Ovary (tissue), 3 donors: ENCODE data around the gene NOTO.

Source experiments
- CTCF ChIP-seq, 3 donors: fragments of 450-650 bp in 2 of 3; fragments of 200-600 bp in 1 of 3; IDR thresholded peaks; one replicate each; pipeline versions ENCODE4 v1.5.1 to v1.8.0; 2016 to 2022; ENCODE audit warnings: antibody characterized with exemption in 3 of 3, mild to moderate bottlenecking in 1 of 3
- POLR2A ChIP-seq: fragments of 450-650 bp; IDR thresholded peaks from one replicate; pipeline ENCODE4 v1.6.1; 2017; ENCODE audit warnings: antibody characterized with exemption, mild to moderate bottlenecking, moderate library complexity
- donor health status: DM: no; HTN: no; CAD: no.

- no peak for TF ChIP-seq CTCF (IDR thresholded peaks at IDR 0.05)
- no peak for TF ChIP-seq POLR2A
These were observed 52.8 kb downstream of the NOTO start for GRCh38 chr2:73255007-73255644.
